Chondrocyte (in vitro differentiated cells): Measurements from ENCODE around the gene ACSS3. TPM values are rescaled to one million over a fixed set of nuclear protein-coding genes. Genes with fewer than 3 reads are reported as not detected.

ENCODE experiments used
- DNase-seq: peaks from one replicate; pipeline ENCODE4 v3.0.0; 2021; ENCODE audit warnings: mixed read lengths, low spot score
- H3K27ac Mint-ChIP-seq: one replicate; pipeline ENCODE4 v1.8.0; 2021; ENCODE audit warnings: mild to moderate bottlenecking, moderate library complexity, mixed read lengths; ENCODE audit not compliant: unreplicated experiment
- H3K27me3 Mint-ChIP-seq: 2 replicates; pipeline ENCODE4 v1.8.0; 2021; ENCODE audit warnings: low read depth, mixed read lengths
- H3K36me3 Mint-ChIP-seq: 2 replicates; pipeline ENCODE4 v1.8.0; 2021; ENCODE audit warnings: low read depth, mixed read lengths
- H3K4me1 Mint-ChIP-seq: 2 replicates; pipeline ENCODE4 v1.8.0; 2021; ENCODE audit warnings: low read depth, mild to moderate bottlenecking, mixed read lengths
- H3K4me3 Mint-ChIP-seq: one replicate; pipeline ENCODE4 v1.8.0; 2021; ENCODE audit warnings: mild to moderate bottlenecking, moderate library complexity, mixed read lengths; ENCODE audit not compliant: unreplicated experiment
- H3K9me3 Mint-ChIP-seq: 2 replicates; pipeline ENCODE4 v1.8.0; 2021; ENCODE audit warnings: low read depth, mixed read lengths
- CTCF ChIP-seq: fragments of 200-600 bp; sonication (generic); IDR thresholded peaks from 2 replicates; pipeline ENCODE4 v1.5.0; 2021; ENCODE audit warnings: antibody characterized with exemption, mild to moderate bottlenecking, moderate library complexity
- microRNA-seq: library from miRNA; unstranded; fragments of <30 nt; microRNA quantifications from one replicate; pipeline ENCODE4 v1.2.0, GENCODE V29; 2020; ENCODE audit warnings: borderline number of aligned reads
- total RNA-seq: library from RNA; stranded (reverse); gene quantifications from 3 replicates; pipeline ENCODE4 v1.2.1, GENCODE V29; 2021

The ACSS3 gene
- total RNA-seq, 1 donor from 2014 or later = 2.2 TPM

DNA sequence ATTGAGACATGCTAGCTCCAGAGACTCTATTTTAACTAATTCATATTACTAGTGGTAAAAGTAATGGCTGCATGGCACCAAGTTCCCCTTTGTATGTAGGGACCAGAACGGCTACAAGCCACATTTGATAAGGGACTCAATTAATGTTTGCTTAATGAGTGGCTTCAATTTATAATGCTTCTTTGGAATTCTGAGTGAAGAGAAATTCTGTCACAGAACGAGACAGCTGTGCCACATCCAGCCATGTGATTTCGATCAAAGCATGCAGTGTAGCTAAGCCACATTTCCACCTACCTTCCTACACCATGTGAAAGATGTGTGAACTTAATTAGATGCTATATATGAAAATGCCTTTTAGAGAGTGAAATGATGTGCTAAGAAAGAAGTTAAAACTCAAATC lies 217.4 kb downstream of the ACSS3 start:
- H3K9me3 Mint-ChIP-seq = peaks cover 3% of the 10 kb centered on the region
- TF ChIP-seq CTCF = no peak
- H3K27ac Mint-ChIP-seq = no peak overlapping the region
- H3K36me3 Mint-ChIP-seq = no peaks in the 10 kb centered on the region
- no peak overlapping the region for H3K4me3 Mint-ChIP-seq
- H3K27me3 Mint-ChIP-seq = peaks cover 2% of the 10 kb centered on the region
- peaks cover 2% of the 10 kb centered on the region for H3K4me1 Mint-ChIP-seq
- no peak for DNase-seq

GRCh38 chr12:81296556-81297305 lies 218.9 kb downstream of the ACSS3 start:
- H3K9me3 Mint-ChIP-seq = peaks cover 3% of the 10 kb centered on the region
- H3K27ac Mint-ChIP-seq = no peak overlapping the region
- no peaks in the 10 kb centered on the region for H3K27me3 Mint-ChIP-seq
- H3K36me3 Mint-ChIP-seq = no peaks in the 10 kb centered on the region
- no peak for DNase-seq
- no peak for TF ChIP-seq CTCF
- H3K4me3 Mint-ChIP-seq = no peak overlapping the region
- H3K4me1 Mint-ChIP-seq = peaks cover 2% of the 10 kb centered on the region

- Mint-ChIP-seq H3K27me3 (no peaks in the 10 kb centered on the region), H3K36me3 (no peaks in the 10 kb centered on the region), H3K4me3 (no peak overlapping the region), H3K4me1 (peaks cover 2% of the 10 kb centered on the region), H3K27ac (no peak overlapping the region), H3K9me3 (peaks cover 3% of the 10 kb centered on the region)
- DNase-seq = no peak
- TF ChIP-seq CTCF = no peak
These were observed 219.7 kb downstream of the ACSS3 start for GRCh38 chr12:81297601-81298000.

DNA sequence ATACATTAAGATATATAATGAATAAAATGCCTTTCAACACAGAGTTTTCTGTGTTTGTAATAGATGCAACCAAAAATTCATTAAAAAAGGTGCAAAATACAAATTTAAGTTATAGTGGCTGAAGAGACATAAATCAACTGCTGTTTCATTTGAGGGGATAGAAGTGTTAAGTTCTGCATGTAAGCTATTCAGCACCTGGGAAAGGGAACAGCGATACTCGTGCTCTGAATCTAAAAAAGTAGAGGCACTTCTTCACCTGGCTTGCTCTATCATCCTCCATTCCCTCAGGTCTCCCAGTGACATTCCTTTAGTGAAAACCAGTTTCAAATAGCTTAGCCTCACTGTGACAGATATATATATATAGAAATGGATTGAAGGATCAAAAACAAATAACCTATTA lies 222.6 kb downstream of the ACSS3 start:
- no peaks in the 10 kb centered on the region for H3K27me3 Mint-ChIP-seq
- H3K9me3 Mint-ChIP-seq = no peaks in the 10 kb centered on the region
- peaks cover 2% of the 10 kb centered on the region for H3K4me1 Mint-ChIP-seq
- H3K27ac Mint-ChIP-seq = no peak overlapping the region
- H3K36me3 Mint-ChIP-seq = no peaks in the 10 kb centered on the region
- TF ChIP-seq CTCF = no peak
- no peak overlapping the region for H3K4me3 Mint-ChIP-seq
- DNase-seq = no peak

GRCh38 chr12:81303935-81304334 lies 226.1 kb downstream of the ACSS3 start:
- no peak overlapping the region for H3K4me3 Mint-ChIP-seq
- no peak overlapping the region for H3K27ac Mint-ChIP-seq
- DNase-seq = no peak
- H3K36me3 Mint-ChIP-seq = no peaks in the 10 kb centered on the region
- no peak for TF ChIP-seq CTCF
- H3K9me3 Mint-ChIP-seq = no peaks in the 10 kb centered on the region
- no peaks in the 10 kb centered on the region for H3K4me1 Mint-ChIP-seq
- H3K27me3 Mint-ChIP-seq = peaks cover 9% of the 10 kb centered on the region

Small RNA genes lying within 50 kb of the gene (microRNA-seq; reads per million reads assigned to microRNA genes)
- not detected for gene MIR4699

Other genes with a start within 250 kb of the ACSS3 start
- gene LIN7A, start 140.1 kb upstream of the ACSS3 start, total RNA-seq = 0.80 to 27.1 TPM (median 0.92 TPM) in 3 replicates